C4-2B (cell line): ENCODE data around the gene CACNA2D1.

Experiments
- CTCF ChIP-seq: fragments of 450-650 bp; conservative IDR thresholded peaks from 2 replicates; pipeline ENCODE4 v1.5.1; 2017; ENCODE audit warnings: mild to moderate bottlenecking
- ZFX ChIP-seq: fragments of 450-650 bp; IDR thresholded peaks from 2 replicates; pipeline ENCODE4 v1.6.1; 2017

GRCh38 chr7:81929386-81929785, 514.2 kb downstream of the CACNA2D1 start:
- no peak for TF ChIP-seq CTCF
- no peak for TF ChIP-seq ZFX
